Spleen (tissue), 11 donors: ENCODE measurements around the gene TRIOBP. TPM values are rescaled to one million over a fixed set of nuclear protein-coding genes. Genes with fewer than 3 reads are reported as not detected.

ENCODE experiments used
- DNase-seq: peaks from one replicate; pipeline ENCODE4 v3.0.0-alpha.2; 2020
- H3K27ac ChIP-seq, 8 donors: fragments of 200-600 bp; sonication (generic) in 7 of 8; 1 replicate in 4 of 8; 2 replicates in 4 of 8; pipeline versions ENCODE4 v1.5.0 to v1.8.0; 2016 to 2021; ENCODE audit warnings: inconsistent platforms in 4 of 8, mild to moderate bottlenecking in 4 of 8, moderate library complexity in 1 of 8
- H3K27me3 ChIP-seq, 7 donors: fragments of 200-600 bp; sonication (generic) in 6 of 7; replicated peaks in 1 of 7; 1 replicate in 4 of 7; 2 replicates in 3 of 7; pipeline versions ENCODE4 v1.5.0 to v1.8.0; 2016 to 2021; ENCODE audit warnings: inconsistent platforms in 3 of 7, mild to moderate bottlenecking in 1 of 7
- H3K36me3 ChIP-seq, 6 donors: fragments of 200-600 bp; sonication (generic) in 5 of 6; 1 replicate in 4 of 6; 2 replicates in 2 of 6; pipeline versions ENCODE4 v1.5.0 to v1.8.0; 2016 to 2021; ENCODE audit warnings: inconsistent platforms in 2 of 6
- H3K4me1 ChIP-seq, 6 donors: fragments of 200-600 bp; sonication (generic) in 5 of 6; 1 replicate in 3 of 6; 2 replicates in 3 of 6; pipeline versions ENCODE4 v1.5.0 to v1.8.0; 2016 to 2021; ENCODE audit warnings: inconsistent platforms in 3 of 6
- H3K4me3 ChIP-seq, 8 donors: fragments of 200-600 bp; sonication (generic) in 7 of 8; 1 replicate in 4 of 8; 2 replicates in 4 of 8; pipeline versions ENCODE4 v1.5.0 to v1.8.0; 2016 to 2021; ENCODE audit warnings: inconsistent platforms in 4 of 8, mild to moderate bottlenecking in 4 of 8, moderate library complexity in 2 of 8
- H3K9me3 ChIP-seq, 8 donors: fragments of 200-600 bp; sonication (generic) in 7 of 8; 1 replicate in 4 of 8; 2 replicates in 4 of 8; pipeline versions ENCODE4 v1.5.0 to v1.8.0; 2016 to 2021; ENCODE audit warnings: inconsistent platforms in 4 of 8
- POLR2A ChIP-seq, 3 donors: fragments of 450-650 bp; IDR thresholded peaks; one replicate each; pipeline ENCODE4 v1.5.1; 2017; ENCODE audit warnings: antibody characterized with exemption in 3 of 3, mild to moderate bottlenecking in 1 of 3
- POLR2AphosphoS5 ChIP-seq, 3 donors: sonication (generic); formaldehyde crosslinking; IDR thresholded peaks; one replicate each; pipeline ENCODE4 v1.5.1; 2017; ENCODE audit warnings: antibody characterized with exemption in 3 of 3
- WGBS, 5 donors: extraction: QIAGEN DNeasy Blood & Tissue Kit in 3 of 5; methylation state at CpG; one replicate each; pipeline versions ENCODE4 v1.1.5 to v1.1.7; 2013 to 2018; 5-methylcytosine and 5-hydroxymethylcytosine counted together
- intact Hi-C: fragments of 100-400 bp; cut with DNase I; formaldehyde crosslinking; loops from one replicate; pipeline ENCODE4 v1.15.0; 2023; ENCODE audit warnings: low total_unique reads
- polyA plus RNA-seq, 3 donors: library from polyadenylated mRNA; stranded (reverse); fragments of 200-250 nt; gene quantifications; one replicate each; pipeline ENCODE4 v1.2.1, GENCODE V29; 2013
- total RNA-seq, 7 donors: library from RNA; depleted of rRNA in 3 of 7; stranded (reverse); fragments of >200 nt in 3 of 7; fragmentation: NEBNext Ultra II Directional in 4 of 7; extraction: Animal tissue kit (Norgen Biotek cat#: 25700) in 4 of 7; gene quantifications; one replicate each; pipeline versions ENCODE4 v1.1.0 to v1.2.1, GENCODE V29; 2016 to 2021
- TF ChIP-seq, protein P1 (sequence below), 11 experiments: fragments of 200-600 bp in 7 of 11; fragments of 450-650 bp in 4 of 11; sonication (generic) in 4 of 11; IDR thresholded peaks in 8 of 11; conservative IDR thresholded peaks in 3 of 11; 1 replicate in 7 of 11; 2 replicates in 4 of 11; pipeline versions ENCODE4 v1.4.0 to v1.8.0; 2016 to 2021; ENCODE audit warnings: antibody characterized with exemption in 11 of 11, inconsistent platforms in 4 of 11, mild to moderate bottlenecking in 1 of 11
- donor health status: healthy with polysubstance abuse.
- donor health status: DM: no; HTN: no; CAD: no; lungs with moderate emphysema.
- donor health status: DM: no; HTN: no; CAD: no.
- donor health status: Bipolar disorder and iron deficiency.
- donor health status: healthy.
- donor health status: DM: no; HTN: no; CAD: no.
- donor health status: DM: yes; HTN: yes; CAD: no.

TRIOBP gene
- total and polyA plus RNA-seq, 10 donors = 24.6 to 151 (median 103) TPM

DNA sequence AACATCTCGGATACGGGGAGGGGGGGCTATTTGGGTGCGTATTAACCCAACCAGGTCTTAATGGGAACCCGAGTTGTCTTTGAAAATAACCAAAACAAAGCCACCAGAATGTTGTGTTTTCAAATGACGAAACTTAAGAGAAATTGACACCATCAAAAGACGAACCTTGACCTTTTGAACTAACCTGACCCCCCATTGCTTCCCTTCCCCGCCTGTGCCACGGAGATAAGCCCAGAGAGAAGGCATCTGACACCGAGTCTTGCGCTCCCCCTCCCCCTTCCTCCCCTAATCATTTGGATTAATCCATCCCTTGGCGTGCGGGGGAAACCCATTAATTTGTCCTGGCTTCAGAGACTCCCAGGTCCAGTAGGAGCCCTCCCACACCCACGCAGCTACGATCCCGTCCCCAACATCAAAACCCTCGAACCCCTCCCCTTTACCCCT, 106.4 kb downstream of the TRIOBP start:
- Histone ChIP-seq H3K4me1 (peaks cover 19 to 64% (median 58%) of the 10 kb centered on the region in 6 donors), H3K27me3 (peaks cover 0 to 74% (median 40%) of the 10 kb centered on the region in 7 donors), H3K27ac (no peak overlapping the region), H3K36me3 (no peaks in the 10 kb centered on the region), H3K4me3 (peak overlapping the region in 3 of 8 donors; percentile 37 to 74 (median 48)), H3K9me3 (no peaks in the 10 kb centered on the region)
- intact Hi-C loops = no loop called here
- DNase-seq = no peak
- TF ChIP-seq POLR2AphosphoS5 (IDR thresholded peaks at IDR 0.05) = no peak
- TF ChIP-seq, protein P1, sequence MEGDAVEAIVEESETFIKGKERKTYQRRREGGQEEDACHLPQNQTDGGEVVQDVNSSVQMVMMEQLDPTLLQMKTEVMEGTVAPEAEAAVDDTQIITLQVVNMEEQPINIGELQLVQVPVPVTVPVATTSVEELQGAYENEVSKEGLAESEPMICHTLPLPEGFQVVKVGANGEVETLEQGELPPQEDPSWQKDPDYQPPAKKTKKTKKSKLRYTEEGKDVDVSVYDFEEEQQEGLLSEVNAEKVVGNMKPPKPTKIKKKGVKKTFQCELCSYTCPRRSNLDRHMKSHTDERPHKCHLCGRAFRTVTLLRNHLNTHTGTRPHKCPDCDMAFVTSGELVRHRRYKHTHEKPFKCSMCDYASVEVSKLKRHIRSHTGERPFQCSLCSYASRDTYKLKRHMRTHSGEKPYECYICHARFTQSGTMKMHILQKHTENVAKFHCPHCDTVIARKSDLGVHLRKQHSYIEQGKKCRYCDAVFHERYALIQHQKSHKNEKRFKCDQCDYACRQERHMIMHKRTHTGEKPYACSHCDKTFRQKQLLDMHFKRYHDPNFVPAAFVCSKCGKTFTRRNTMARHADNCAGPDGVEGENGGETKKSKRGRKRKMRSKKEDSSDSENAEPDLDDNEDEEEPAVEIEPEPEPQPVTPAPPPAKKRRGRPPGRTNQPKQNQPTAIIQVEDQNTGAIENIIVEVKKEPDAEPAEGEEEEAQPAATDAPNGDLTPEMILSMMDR (IDR thresholded peaks at IDR 0.05 in 8 of 11, conservative IDR thresholded peaks at IDR 0.05 in 3 of 11) = no peak
- TF ChIP-seq POLR2A (IDR thresholded peaks at IDR 0.05) = no peak
- WGBS, 5 donors = 17 to 30% (median 23%) methylated on average over 16 of the region's 16 CpGs

DNA sequence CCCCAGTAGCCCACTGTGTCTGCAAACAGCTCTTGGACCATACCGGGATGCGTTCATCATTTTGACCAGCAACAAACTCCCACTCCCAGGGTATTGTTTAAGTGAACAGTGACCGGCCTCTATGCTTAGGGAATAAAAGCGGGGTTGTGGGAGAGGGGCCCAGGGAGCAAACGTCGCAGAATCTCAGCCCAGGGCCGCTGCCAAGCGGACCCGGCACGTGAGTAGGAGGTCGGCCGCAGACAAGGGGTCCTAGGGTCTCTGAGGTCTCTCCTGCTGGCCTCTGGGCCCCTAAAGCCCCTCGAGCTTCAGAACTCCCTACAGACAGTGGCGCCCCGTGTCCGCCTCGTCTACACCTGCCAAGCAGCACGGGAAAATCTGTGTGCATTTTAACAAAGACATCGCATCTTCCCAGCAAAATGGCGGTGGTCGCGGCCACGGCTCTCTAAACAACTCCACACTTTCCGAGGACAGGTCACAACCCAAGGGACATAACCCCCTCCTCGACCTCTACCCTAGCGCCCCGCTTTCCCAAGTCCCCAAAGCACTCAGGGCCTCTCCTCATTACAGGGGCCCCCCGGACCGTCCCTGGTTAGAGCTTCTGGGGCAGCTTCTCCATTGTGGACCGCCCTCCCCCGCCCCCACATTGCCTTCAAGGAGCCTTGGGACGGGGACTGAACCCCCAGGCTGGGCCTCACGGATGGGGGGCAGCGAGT, 106.9 kb downstream of the TRIOBP start:
- Histone ChIP-seq H3K4me3 (peak overlapping the region in 1 of 8 donors; percentile 76), H3K4me1 (peaks cover 22 to 70% (median 64%) of the 10 kb centered on the region in 6 donors), H3K9me3 (no peaks in the 10 kb centered on the region), H3K27me3 (peaks cover 0 to 79% (median 45%) of the 10 kb centered on the region in 7 donors), H3K36me3 (no peaks in the 10 kb centered on the region), H3K27ac (peak overlapping the region in 1 of 8 donors; percentile 83)
- WGBS, 5 donors = 61 to 77% (median 67%) methylated on average over 19 to 34 of the region's 34 CpGs
- DNase-seq = no peak
- intact Hi-C loops = no loop called here
- TF ChIP-seq POLR2A (IDR thresholded peaks at IDR 0.05) = no peak
- no peak for TF ChIP-seq POLR2AphosphoS5 (IDR thresholded peaks at IDR 0.05)
- TF ChIP-seq, protein P1 (IDR thresholded peaks at IDR 0.05 in 8 of 11, conservative IDR thresholded peaks at IDR 0.05 in 3 of 11) = no peak

DNA sequence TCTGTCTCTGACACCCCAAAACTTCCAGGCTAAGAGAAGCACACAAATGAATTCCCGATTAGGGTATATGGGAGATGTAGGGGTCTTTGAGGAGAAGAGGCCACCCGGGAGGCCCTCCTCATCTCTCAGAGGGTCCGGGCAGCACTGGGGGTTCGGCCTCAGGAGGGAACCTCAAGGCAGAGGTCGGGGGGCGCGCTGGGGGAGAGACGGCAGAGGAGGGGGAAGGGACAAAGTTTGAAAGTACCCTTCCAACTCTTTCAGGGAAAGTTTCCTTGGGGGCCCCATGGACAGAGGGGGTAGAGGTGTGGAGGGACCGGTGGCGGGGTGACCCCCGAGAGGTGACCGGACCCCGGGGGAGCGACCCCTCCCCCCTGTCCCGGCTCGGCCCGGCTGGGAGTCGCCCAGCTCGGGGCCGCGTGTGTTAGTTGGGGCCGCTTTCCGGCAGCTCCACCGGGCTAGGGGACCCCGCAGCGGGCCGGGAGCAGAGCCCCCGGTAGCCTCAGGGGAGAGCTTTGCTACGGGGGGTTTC, 107.6 kb downstream of the TRIOBP start:
- H3K4me3 ChIP-seq = peak overlapping the region in 7 of 8 donors; percentile 42 to 76 (median 50)
- intact Hi-C loops = no loop called here

More for the DNA sequence above, 107.6 kb downstream of the TRIOBP start:
- WGBS, 5 donors = 3 to 23% (median 4%) methylated on average over 13 to 29 of the region's 29 CpGs
- Histone ChIP-seq H3K27me3 (peaks cover 0 to 85% (median 49%) of the 10 kb centered on the region in 7 donors), H3K36me3 (no peaks in the 10 kb centered on the region), H3K9me3 (no peaks in the 10 kb centered on the region), H3K27ac (peak overlapping the region in 7 of 8 donors; percentile 29 to 83 (median 80)), H3K4me1 (peaks cover 22 to 73% (median 66%) of the 10 kb centered on the region in 6 donors)
- TF ChIP-seq, protein P1 (IDR thresholded peaks at IDR 0.05 in 8 of 11, conservative IDR thresholded peaks at IDR 0.05 in 3 of 11) = no peak
- TF ChIP-seq POLR2AphosphoS5 (IDR thresholded peaks at IDR 0.05) = no peak
- TF ChIP-seq POLR2A (IDR thresholded peaks at IDR 0.05) = no peak
- no peak for DNase-seq
